K562 (cell line): ENCODE measurements around the gene MSX1. TPM values are rescaled to one million over a fixed set of nuclear protein-coding genes. Genes with fewer than 3 reads are reported as not detected.

Source experiments
- ATAC-seq: fragments of 200-7000 bp; cut with Tn5 transposase; 3 replicates; pipeline ENCODE4 v1.9.1; 2020; ENCODE audit warnings: moderate library complexity
- BruUV-seq: library from RNA; stranded (reverse); fragments of 400-500 nt; replicated peaks from 2 replicates; lab custom pipeline; 2021; lab: Mats Ljungman, UMichigan
- CTCF ChIA-PET: fragments of 300-600 bp; formaldehyde crosslinking; extraction: SDS; loops from one replicate; lab custom pipeline; 2021; ENCODE audit warnings: low intra/inter-chr PET ratio; lab: Yijun Ruan, JAX
- POLR2A ChIA-PET: fragments of 300-600, 350-650 bp; sonication (Branson Sonifier 250); formaldehyde crosslinking; extraction: SDS; loops from one replicate; lab custom pipeline; 2021; ENCODE audit warnings: antibody characterized with exemption, inconsistent platforms; lab: Yijun Ruan, JAX
- DNase-seq, 4 experiments: peaks; one replicate each; pipeline versions ENCODE4 v3.0.0 to v3.0.0-alpha.2; 2011 to 2018; ENCODE audit warnings: low spot score in 3 of 4, mixed read lengths in 3 of 4; ENCODE audit errors: extremely low read depth in 1 of 4
- FAIRE-seq: peaks from 2 replicates; lab custom pipeline; 2011; peaks lifted over from hg19 to GRCh38; lab: Jason Lieb, UNC
- H2AFZ ChIP-seq: 2 replicates; pipeline ENCODE4 v1.6.0; 2011; ENCODE audit warnings: low read depth, low read length, control low read depth, inconsistent platforms
- H3K27ac ChIP-seq: fragments of 200-600 bp; 3 replicates; pipeline ENCODE4 v1.8.0; 2011; ENCODE audit warnings: low read depth, mild to moderate bottlenecking, control low read depth, inconsistent platforms, low read length, moderate library complexity, mixed read lengths; ENCODE audit errors: extremely low read depth
- H3K27me3 ChIP-seq, 2 experiments: fragments of 300-600 bp in 1 of 2; 2 replicates in 1 of 2; 3 replicates in 1 of 2; pipeline versions ENCODE4 v1.6.0 to v1.8.0; 2011; ENCODE audit warnings: inconsistent platforms in 2 of 2, low read length in 2 of 2, mild to moderate bottlenecking in 1 of 2, mixed read lengths in 1 of 2, moderate library complexity in 1 of 2; ENCODE audit not compliant: control insufficient read depth in 2 of 2, insufficient read depth in 2 of 2
- H3K36me3 ChIP-seq: fragments of 300-600 bp; 3 replicates; pipeline ENCODE4 v1.8.0; 2011; ENCODE audit warnings: mild to moderate bottlenecking, low read length, inconsistent platforms; ENCODE audit not compliant: control insufficient read depth, insufficient read depth
- H3K4me1 ChIP-seq, 2 experiments: fragments of 200-600 bp in 1 of 2; replicated peaks in 1 of 2; 2 replicates in 1 of 2; 3 replicates in 1 of 2; pipeline versions ENCODE4 v1.5.1 to v1.8.0; 2011; ENCODE audit warnings: inconsistent platforms in 2 of 2, low read length in 2 of 2, mild to moderate bottlenecking in 1 of 2, mixed read lengths in 1 of 2, moderate library complexity in 1 of 2; ENCODE audit not compliant: control insufficient read depth in 2 of 2, insufficient read depth in 2 of 2
- H3K4me2 ChIP-seq: 2 replicates; pipeline ENCODE4 v1.6.1; 2011; ENCODE audit warnings: low read length, control low read depth, inconsistent platforms, mixed read lengths; ENCODE audit not compliant: insufficient read depth
- H3K4me3 ChIP-seq: fragments of 200-600 bp; sonication (generic), shearing (Covaris generic); 2 replicates; pipeline ENCODE4 v1.5.1; 2016; ENCODE audit warnings: control low read depth, inconsistent platforms
- H3K79me2 ChIP-seq: fragments of 200-600 bp; 3 replicates; pipeline ENCODE4 v1.8.0; 2011; ENCODE audit warnings: low read length, inconsistent platforms; ENCODE audit not compliant: control insufficient read depth, insufficient read depth
- H3K9ac ChIP-seq, 2 experiments: 2 replicates each; pipeline versions ENCODE4 v1.6.0 to v1.6.1; 2011; ENCODE audit warnings: low read depth in 2 of 2, low read length in 2 of 2, control low read depth in 1 of 2, inconsistent platforms in 1 of 2, mild to moderate bottlenecking in 1 of 2, mixed read lengths in 1 of 2; ENCODE audit not compliant: insufficient read depth in 1 of 2
- H3K9me1 ChIP-seq: one replicate; pipeline ENCODE4 v1.6.0; 2011; ENCODE audit warnings: inconsistent platforms, mild to moderate bottlenecking, low read length, moderate library complexity; ENCODE audit not compliant: control insufficient read depth, insufficient read depth
- H3K9me3 ChIP-seq: replicated peaks from 2 replicates; pipeline ENCODE4 v1.5.1; 2011; ENCODE audit warnings: low read depth, low read length, inconsistent platforms; ENCODE audit not compliant: control insufficient read depth, insufficient read depth
- H4K20me1 ChIP-seq: replicated peaks from 2 replicates; pipeline ENCODE4 v1.6.1; 2011; ENCODE audit warnings: low read length, inconsistent platforms, mixed read lengths; ENCODE audit not compliant: control insufficient read depth, insufficient read depth
- RFX1 ChIP-seq: fragments of 450-650 bp; IDR thresholded peaks from 2 replicates; pipeline ENCODE4 v1.6.1; 2016; ENCODE audit warnings: mild to moderate bottlenecking, moderate library complexity
- ZNF696 ChIP-seq: fragments of 250-450 bp; sonication (Bioruptor Pico); conservative IDR thresholded peaks from 2 replicates; pipeline ENCODE4 v1.4.0; 2020; ENCODE audit warnings: mild to moderate bottlenecking, moderate library complexity
- ZNF780A ChIP-seq: fragments of 250-450 bp; sonication (Bioruptor Pico); IDR thresholded peaks from 2 replicates; pipeline ENCODE4 v1.5.0; 2021; ENCODE audit warnings: mild to moderate bottlenecking
- WGBS: fragments of 100-300 bp; shearing (Covaris generic); methylation state at CpG from one replicate; pipeline ENCODE4 v1.1.6; 2016; ENCODE audit warnings: low coverage, mixed read lengths; ENCODE audit not compliant: insufficient coverage; ENCODE audit errors: missing lambda C conversion rate; 5-methylcytosine and 5-hydroxymethylcytosine counted together
- in situ Hi-C: fragments of 300-500 bp; cut with MboI; formaldehyde crosslinking; loops from 4 replicates; pipeline ENCODE4 v1.15.0; 2018; ENCODE audit warnings: inconsistent platforms, mixed read lengths
- intact Hi-C: fragments of 100-400 bp; cut with micrococcal nuclease; formaldehyde crosslinking; loops from 2 replicates; pipeline ENCODE4 v1.14.2; 2022
- polyA plus RNA-seq, 8 experiments: library from polyadenylated mRNA; depleted of rRNA in 4 of 8; stranded (reverse) in 5 of 8; unstranded in 3 of 8; fragments of >200 nt; fragmentation: Nextera tagmentation in 2 of 8; fragmentation: Illumina TruSeq in 1 of 8; extraction: Ambion mirVana in 2 of 8; extraction: Trizol in 1 of 8; gene quantifications; 2 replicates each; pipeline versions ENCODE4 v1.2.1 to v1.2.3, GENCODE V29; 2011 to 2014; ENCODE audit warnings: inconsistent platforms in 1 of 8, missing spikeins in 1 of 8
- total RNA-seq, 7 experiments: library from RNA; depleted of rRNA in 6 of 7; stranded (reverse); fragments of >200 nt in 6 of 7; fragmentation: Illumina TruSeq in 2 of 7; extraction: Trizol in 2 of 7; gene quantifications; 2 replicates each; pipeline versions ENCODE4 v1.2.1 to v1.2.3, GENCODE V29; 2011 to 2021; ENCODE audit warnings: low replicate concordance in 1 of 7
- TF ChIP-seq, protein P1 (sequence below): sonication (generic); formaldehyde crosslinking; IDR thresholded peaks from 2 replicates; pipeline ENCODE4 v1.8.1; 2023; ENCODE audit warnings: mild to moderate bottlenecking, missing genetic modification reagents

Gene MSX1
- total and polyA plus RNA-seq, 9 of the 15 experiments (the other 6 are each of a cell fraction or from before 2014, with no cell fraction given) = 1.3 to 6.3 (median 2.3) TPM

- TF ChIP-seq ZNF696 (CRISPR knock-in tag) (no peak), ZNF780A (CRISPR knock-in tag) (no peak)
These were observed 2.6 kb downstream of the MSX1 start (continued) for GRCh38 chr4:4862071-4862551.

DNA sequence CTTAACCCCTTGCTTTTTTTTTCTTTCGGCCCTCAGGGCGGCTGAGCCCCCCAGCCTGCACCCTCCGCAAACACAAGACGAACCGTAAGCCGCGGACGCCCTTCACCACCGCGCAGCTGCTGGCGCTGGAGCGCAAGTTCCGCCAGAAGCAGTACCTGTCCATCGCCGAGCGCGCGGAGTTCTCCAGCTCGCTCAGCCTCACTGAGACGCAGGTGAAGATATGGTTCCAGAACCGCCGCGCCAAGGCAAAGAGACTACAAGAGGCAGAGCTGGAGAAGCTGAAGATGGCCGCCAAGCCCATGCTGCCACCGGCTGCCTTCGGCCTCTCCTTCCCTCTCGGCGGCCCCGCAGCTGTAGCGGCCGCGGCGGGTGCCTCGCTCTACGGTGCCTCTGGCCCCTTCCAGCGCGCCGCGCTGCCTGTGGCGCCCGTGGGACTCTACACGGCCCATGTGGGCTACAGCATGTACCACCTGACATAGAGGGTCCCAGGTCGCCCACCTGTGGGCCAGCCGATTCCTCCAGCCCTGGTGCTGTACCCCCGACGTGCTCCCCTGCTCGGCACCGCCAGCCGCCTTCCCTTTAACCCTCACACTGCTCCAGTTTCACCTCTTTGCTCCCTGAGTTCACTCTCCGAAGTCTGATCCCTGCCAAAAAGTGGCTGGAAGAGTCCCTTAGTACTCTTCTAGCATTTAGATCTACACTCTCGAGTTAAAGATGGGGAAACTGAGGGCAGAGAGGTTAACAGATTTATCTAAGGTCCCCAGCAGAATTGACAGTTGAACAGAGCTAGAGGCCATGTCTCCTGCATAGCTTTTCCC lies 3.4 kb downstream of the MSX1 start:
- no TSS peak for BruUV-seq

More for the DNA sequence above, 3.4 kb downstream of the MSX1 start:
- no peaks in the 10 kb centered on the region for H4K20me1 ChIP-seq
- ChIA-PET CTCF (no interaction called here), POLR2A (no interaction called here)
- H3K4me2 ChIP-seq = no peak overlapping the region
- no peaks in the 10 kb centered on the region for H3K9me1 ChIP-seq
- WGBS = 92% methylated on average over 40 of the region's 51 CpGs
- no peaks in the 10 kb centered on the region; the same call in 2 of the 3 replicates for H3K36me3 ChIP-seq
- H3K27me3 ChIP-seq = peaks cover 13 to 37% of the 10 kb centered on the region in 2 experiments; a peak in 4 of 5 replicates
- in situ Hi-C loops (no loop called here), intact Hi-C loops (no loop called here)
- no peak overlapping the region; a peak in 1 of 4 replicates for H3K9ac ChIP-seq
- H2AFZ ChIP-seq = no peak overlapping the region
- H3K27ac ChIP-seq = no peak overlapping the region
- FAIRE-seq = no peak
- H3K9me3 ChIP-seq = no peaks in the 10 kb centered on the region
- H3K4me1 ChIP-seq = peaks cover 3 to 22% of the 10 kb centered on the region in 2 experiments; a peak in 3 of 5 replicates
- H3K4me3 ChIP-seq = no peak overlapping the region
- ATAC-seq = no peak
- TF ChIP-seq, protein P1, sequence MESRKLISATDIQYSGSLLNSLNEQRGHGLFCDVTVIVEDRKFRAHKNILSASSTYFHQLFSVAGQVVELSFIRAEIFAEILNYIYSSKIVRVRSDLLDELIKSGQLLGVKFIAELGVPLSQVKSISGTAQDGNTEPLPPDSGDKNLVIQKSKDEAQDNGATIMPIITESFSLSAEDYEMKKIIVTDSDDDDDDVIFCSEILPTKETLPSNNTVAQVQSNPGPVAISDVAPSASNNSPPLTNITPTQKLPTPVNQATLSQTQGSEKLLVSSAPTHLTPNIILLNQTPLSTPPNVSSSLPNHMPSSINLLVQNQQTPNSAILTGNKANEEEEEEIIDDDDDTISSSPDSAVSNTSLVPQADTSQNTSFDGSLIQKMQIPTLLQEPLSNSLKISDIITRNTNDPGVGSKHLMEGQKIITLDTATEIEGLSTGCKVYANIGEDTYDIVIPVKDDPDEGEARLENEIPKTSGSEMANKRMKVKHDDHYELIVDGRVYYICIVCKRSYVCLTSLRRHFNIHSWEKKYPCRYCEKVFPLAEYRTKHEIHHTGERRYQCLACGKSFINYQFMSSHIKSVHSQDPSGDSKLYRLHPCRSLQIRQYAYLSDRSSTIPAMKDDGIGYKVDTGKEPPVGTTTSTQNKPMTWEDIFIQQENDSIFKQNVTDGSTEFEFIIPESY (CRISPR knock-in tag) = peak; percentile 64
- TF ChIP-seq RFX1 = no peak
- H3K79me2 ChIP-seq = no peaks in the 10 kb centered on the region
- no peak for DNase-seq
